ACC112 (cell line): ENCODE data around the gene CFAP73.

Experiments used
- H2AFZ ChIP-seq: fragments of 200-600 bp; sonication (generic); one replicate; pipeline ENCODE4 v1.6.0; 2017; ENCODE audit warnings: antibody characterized with exemption, low read length; ENCODE audit not compliant: unreplicated experiment
- H3K27ac ChIP-seq: fragments of 200-600 bp; sonication (generic); 2 replicates; pipeline ENCODE4 v1.5.1; 2014; ENCODE audit warnings: low read depth, mild to moderate bottlenecking, antibody characterized with exemption, low read length, moderate library complexity
- H3K27me3 ChIP-seq: fragments of 200-600 bp; sonication (generic); 2 replicates; pipeline ENCODE4 v1.6.1; 2014; ENCODE audit warnings: mild to moderate bottlenecking, antibody characterized with exemption, low read length, moderate library complexity, mixed read lengths; ENCODE audit not compliant: insufficient read depth
- H3K36me3 ChIP-seq: fragments of 200-600 bp; sonication (generic); 2 replicates; pipeline ENCODE4 v1.6.1; 2016; ENCODE audit warnings: mild to moderate bottlenecking, antibody characterized with exemption, low read length, moderate library complexity, mixed read lengths; ENCODE audit not compliant: insufficient read depth
- H3K4me1 ChIP-seq: fragments of 200-600 bp; sonication (generic); one replicate; pipeline ENCODE4 v1.6.1; 2016; ENCODE audit warnings: low read length, mixed read lengths; ENCODE audit not compliant: insufficient read depth, unreplicated experiment, control insufficient read depth
- H3K4me3 ChIP-seq: fragments of 200-600 bp; sonication (generic); 2 replicates; pipeline ENCODE4 v1.5.1; 2014; ENCODE audit warnings: mild to moderate bottlenecking, low read depth, low read length
- H3K79me2 ChIP-seq: fragments of 200-600 bp; sonication (generic); one replicate; pipeline ENCODE4 v1.6.0; 2016; ENCODE audit warnings: low read length; ENCODE audit not compliant: control insufficient read depth, unreplicated experiment, insufficient read depth

CFAP73 gene

GRCh38 chr12:113157218-113157859 lies 7.8 kb downstream of the CFAP73 start:
- Histone ChIP-seq H3K36me3 (peaks cover 4% of the 10 kb centered on the region; the same call in 1 of the 2 replicates), H3K4me3 (no peak overlapping the region), H3K79me2 (no peaks in the 10 kb centered on the region), H3K4me1 (peaks cover 5% of the 10 kb centered on the region), H3K27ac (no peak overlapping the region), H2AFZ (no peak overlapping the region), H3K27me3 (peaks cover 27% of the 10 kb centered on the region)

GRCh38 chr12:113158439-113159203 lies 9.1 kb downstream of the CFAP73 start:
- H3K36me3 ChIP-seq = peaks cover 8% of the 10 kb centered on the region; the same call in 1 of the 2 replicates
- H3K27me3 ChIP-seq = peaks cover 21% of the 10 kb centered on the region
- no peak overlapping the region for H3K27ac ChIP-seq
- no peak overlapping the region for H2AFZ ChIP-seq
- H3K4me3 ChIP-seq = no peak overlapping the region
- H3K79me2 ChIP-seq = no peaks in the 10 kb centered on the region
- H3K4me1 ChIP-seq = peaks cover 11% of the 10 kb centered on the region

- Histone ChIP-seq H3K27me3 (peaks cover 8% of the 10 kb centered on the region), H2AFZ (no peak overlapping the region), H3K4me1 (peaks cover 11% of the 10 kb centered on the region), H3K27ac (no peak overlapping the region), H3K79me2 (no peaks in the 10 kb centered on the region), H3K4me3 (no peak overlapping the region), H3K36me3 (peaks cover 14% of the 10 kb centered on the region; the same call in 1 of the 2 replicates)
Observed at GRCh38 chr12:113159937-113160336, 10.4 kb downstream of the CFAP73 start.

- H3K27me3 ChIP-seq = no peaks in the 10 kb centered on the region
- no peaks in the 10 kb centered on the region for H3K79me2 ChIP-seq
- H3K4me3 ChIP-seq = no peak overlapping the region
- no peak overlapping the region for H2AFZ ChIP-seq
- peaks cover 16% of the 10 kb centered on the region for H3K4me1 ChIP-seq
- H3K27ac ChIP-seq = no peak overlapping the region
- peaks cover 21% of the 10 kb centered on the region; the same call in 1 of the 2 replicates for H3K36me3 ChIP-seq
Observed at GRCh38 chr12:113161415-113162016, 12.0 kb downstream of the CFAP73 start.

- Histone ChIP-seq H3K36me3 (peaks cover 26% of the 10 kb centered on the region; the same call in 1 of the 2 replicates), H3K27me3 (no peaks in the 10 kb centered on the region), H2AFZ (no peak overlapping the region), H3K4me1 (peaks cover 16% of the 10 kb centered on the region), H3K79me2 (no peaks in the 10 kb centered on the region), H3K4me3 (no peak overlapping the region), H3K27ac (no peak overlapping the region)
Observed at GRCh38 chr12:113162102-113163029, 12.8 kb downstream of the CFAP73 start.

GRCh38 chr12:113163030-113163360 lies 13.5 kb downstream of the CFAP73 start:
- peaks cover 16% of the 10 kb centered on the region for H3K4me1 ChIP-seq
- H3K27ac ChIP-seq = no peak overlapping the region
- H3K36me3 ChIP-seq = peaks cover 26% of the 10 kb centered on the region; the same call in 1 of the 2 replicates
- no peaks in the 10 kb centered on the region for H3K79me2 ChIP-seq
- no peak overlapping the region for H3K4me3 ChIP-seq
- H3K27me3 ChIP-seq = no peaks in the 10 kb centered on the region
- H2AFZ ChIP-seq = no peak overlapping the region

- Histone ChIP-seq H3K4me1 (peaks cover 16% of the 10 kb centered on the region), H3K36me3 (peaks cover 26% of the 10 kb centered on the region; the same call in 1 of the 2 replicates), H3K79me2 (no peaks in the 10 kb centered on the region), H3K27me3 (no peaks in the 10 kb centered on the region), H3K4me3 (no peak overlapping the region), H2AFZ (no peak overlapping the region), H3K27ac (no peak overlapping the region)
Observed at GRCh38 chr12:113164014-113164413, 14.5 kb downstream of the CFAP73 start.

- H3K27ac ChIP-seq = no peak overlapping the region
- no peak overlapping the region for H3K4me3 ChIP-seq
- no peak overlapping the region for H2AFZ ChIP-seq
- peaks cover 16% of the 10 kb centered on the region for H3K4me1 ChIP-seq
- peaks cover 28% of the 10 kb centered on the region; the same call in 1 of the 2 replicates for H3K36me3 ChIP-seq
- H3K79me2 ChIP-seq = no peaks in the 10 kb centered on the region
- H3K27me3 ChIP-seq = no peaks in the 10 kb centered on the region
Observed at GRCh38 chr12:113165521-113166450, 16.3 kb downstream of the CFAP73 start.

- peaks cover 5% of the 10 kb centered on the region for H3K4me1 ChIP-seq
- H3K4me3 ChIP-seq = no peak overlapping the region
- no peak overlapping the region for H2AFZ ChIP-seq
- H3K27ac ChIP-seq = no peak overlapping the region
- no peaks in the 10 kb centered on the region for H3K27me3 ChIP-seq
- no peaks in the 10 kb centered on the region for H3K79me2 ChIP-seq
- peaks cover 44% of the 10 kb centered on the region; the same call in 1 of the 2 replicates for H3K36me3 ChIP-seq
Observed at GRCh38 chr12:113167868-113168267, 18.3 kb downstream of the CFAP73 start.
